HG02870 (cell line): ENCODE measurements around the gene P3H3.

ENCODE experiments used
- ATAC-seq: cut with Tn5 transposase; IDR thresholded peaks from one replicate; pipeline ENCODE4 v1.9.1; 2021; ENCODE audit warnings: mild to moderate bottlenecking, moderate library complexity; ENCODE audit not compliant: unreplicated experiment

Gene P3H3

GRCh38 chr12:6827982-6828780, at the start of gene P3H3:
Gene P3H3 (plus strand): TSS chr12:6828407. CDS start chr12:6828441, 34 bp downstream.
- ATAC-seq, result no peak

GRCh38 chr12:6778574-6779550, 49.3 kb upstream of the P3H3 start:
- ATAC-seq, result peak; percentile 70

- no peak for ATAC-seq
Measured at GRCh38 chr12:6779708-6780432, 48.3 kb upstream of the P3H3 start.

- no peak for ATAC-seq
Measured at GRCh38 chr12:6780573-6780972, 47.6 kb upstream of the P3H3 start.

GRCh38 chr12:6782119-6782518, 46.1 kb upstream of the P3H3 start:
- no peak for ATAC-seq

- ATAC-seq, result no peak
Measured at GRCh38 chr12:6782850-6783566, 45.2 kb upstream of the P3H3 start.

GRCh38 chr12:6783828-6784227, 44.4 kb upstream of the P3H3 start:
- ATAC-seq, result no peak

- ATAC-seq, result no peak
Measured at GRCh38 chr12:6784296-6784695, 43.9 kb upstream of the P3H3 start.

- no peak for ATAC-seq
Measured at GRCh38 chr12:6784761-6785160, 43.4 kb upstream of the P3H3 start.

GRCh38 chr12:6786416-6787094, 41.7 kb upstream of the P3H3 start:
- ATAC-seq, result no peak

- no peak for ATAC-seq
Measured at GRCh38 chr12:6787309-6787708, 40.9 kb upstream of the P3H3 start.

- ATAC-seq, result no peak
Measured at GRCh38 chr12:6788972-6789924, 39.0 kb upstream of the P3H3 start, which contains the start of gene CD4. Gene CD4 (plus strand): TSS chr12:6789528. CDS start chr12:6800139, 10,611 bp downstream.

- no peak for ATAC-seq
Measured at GRCh38 chr12:6790496-6791150, 37.6 kb upstream of the P3H3 start.

GRCh38 chr12:6791931-6792520, 36.2 kb upstream of the P3H3 start:
- no peak for ATAC-seq

- no peak for ATAC-seq
Measured at GRCh38 chr12:6792522-6793201, 35.5 kb upstream of the P3H3 start.

- ATAC-seq, result no peak
Measured at GRCh38 chr12:6795088-6795487, 33.1 kb upstream of the P3H3 start.

- no peak for ATAC-seq
Measured at GRCh38 chr12:6796576-6796975, 31.6 kb upstream of the P3H3 start.
